HepG2 (cell line): ENCODE measurements around the gene MYADML2. TPM values are rescaled to one million over a fixed set of nuclear protein-coding genes. Genes with fewer than 3 reads are reported as not detected.

Experiments
- ATAC-seq: fragments of 200-7000 bp; cut with Tn5 transposase; 3 replicates; pipeline ENCODE4 v1.9.1; 2020; ENCODE audit warnings: mild to moderate bottlenecking, moderate library complexity
- BruUV-seq: library from RNA; stranded (reverse); fragments of 400-500 nt; replicated peaks from 2 replicates; lab custom pipeline; 2021; lab: Mats Ljungman, UMichigan
- CTCF ChIA-PET: fragments of 300-600 bp; formaldehyde crosslinking; extraction: SDS; loops from one replicate; lab custom pipeline; 2021; ENCODE audit warnings: low total read pairs, inconsistent platforms, low intra/inter-chr PET ratio; lab: Yijun Ruan, JAX
- POLR2A ChIA-PET: fragments of 350-600 bp; sonication (Branson Sonifier 250); formaldehyde crosslinking; loops from one replicate; lab custom pipeline; 2020; ENCODE audit warnings: antibody characterized with exemption, inconsistent platforms; lab: Yijun Ruan, JAX
- DNase-seq: peaks from one replicate; pipeline ENCODE4 v3.0.0-alpha.2; 2015; ENCODE audit warnings: low spot score
- FAIRE-seq: peaks from 3 replicates; lab custom pipeline; 2011; peaks lifted over from hg19 to GRCh38; lab: Jason Lieb, UNC
- H2AFZ ChIP-seq: one replicate; pipeline ENCODE4 v1.6.1; 2011; ENCODE audit warnings: low read length, inconsistent platforms
- H3K27ac ChIP-seq: fragments of 300-600 bp; 3 replicates; pipeline ENCODE4 v1.8.0; 2011; ENCODE audit warnings: mixed run types, mild to moderate bottlenecking, mixed read lengths, low read length, inconsistent platforms; ENCODE audit not compliant: insufficient read depth; ENCODE audit errors: extremely low read length
- H3K27me3 ChIP-seq, 2 experiments: fragments of 200-600 bp in 1 of 2; 2 replicates in 1 of 2; 3 replicates in 1 of 2; pipeline versions ENCODE4 v1.6.0 to v1.8.0; 2011; ENCODE audit warnings: low read length in 2 of 2, mild to moderate bottlenecking in 2 of 2, moderate library complexity in 2 of 2, inconsistent platforms in 1 of 2; ENCODE audit not compliant: insufficient read depth in 2 of 2, control insufficient read depth in 1 of 2
- H3K36me3 ChIP-seq, 2 experiments: fragments of 200-600 bp in 1 of 2; replicated peaks in 1 of 2; 2 replicates in 1 of 2; 3 replicates in 1 of 2; pipeline versions ENCODE4 v1.5.1 to v1.8.0; 2011; ENCODE audit warnings: low read length in 2 of 2, inconsistent platforms in 1 of 2; ENCODE audit not compliant: insufficient read depth in 2 of 2, control insufficient read depth in 1 of 2
- H3K4me1 ChIP-seq: 2 replicates; pipeline ENCODE4 v1.5.1; 2012; ENCODE audit warnings: low read length, inconsistent platforms; ENCODE audit not compliant: insufficient read depth
- H3K4me2 ChIP-seq: 2 replicates; pipeline ENCODE4 v1.6.0; 2011; ENCODE audit warnings: low read depth, low read length, inconsistent platforms
- H3K4me3 ChIP-seq, 3 experiments: fragments of 200-600 bp in 1 of 3; sonication (generic), shearing (Covaris generic) in 1 of 3; replicated peaks in 1 of 3; 2 replicates each; pipeline ENCODE4 v1.5.1; 2011 to 2016; ENCODE audit warnings: low read length in 3 of 3, inconsistent platforms in 2 of 3, low read depth in 2 of 3, mild to moderate bottlenecking in 2 of 3, control low read depth in 1 of 3, mixed read lengths in 1 of 3; ENCODE audit not compliant: insufficient read depth in 1 of 3
- H3K79me2 ChIP-seq: one replicate; pipeline ENCODE4 v1.6.1; 2011; ENCODE audit warnings: low read length, inconsistent platforms; ENCODE audit not compliant: insufficient read depth
- H3K9ac ChIP-seq: 2 replicates; pipeline ENCODE4 v1.6.0; 2011; ENCODE audit warnings: mild to moderate bottlenecking, low read depth, low read length, inconsistent platforms; ENCODE audit not compliant: insufficient read depth
- H3K9me3 ChIP-seq: 2 replicates; pipeline ENCODE4 v1.5.1; 2012; ENCODE audit warnings: mild to moderate bottlenecking, low read length
- H4K20me1 ChIP-seq: 2 replicates; pipeline ENCODE4 v1.6.0; 2011; ENCODE audit warnings: inconsistent platforms, mild to moderate bottlenecking, low read length, moderate library complexity; ENCODE audit not compliant: insufficient read depth
- DDIT3 ChIP-seq: sonication (generic); formaldehyde crosslinking; IDR thresholded peaks from 2 replicates; pipeline ENCODE4 v1.4.0; 2020; ENCODE audit warnings: mild to moderate bottlenecking, missing genetic modification reagents
- HNF1A ChIP-seq, 2 experiments: sonication (generic) in 1 of 2; formaldehyde crosslinking in 1 of 2; IDR thresholded peaks; 2 replicates each; pipeline versions ENCODE4 v1.4.0 to v1.6.1; 2016 to 2020; ENCODE audit warnings: borderline replicate concordance in 1 of 2, low read depth in 1 of 2, mild to moderate bottlenecking in 1 of 2, missing genetic modification reagents in 1 of 2
- HNRNPL ChIP-seq: fragments of 200-400 bp; formaldehyde crosslinking; IDR thresholded peaks from 2 replicates; pipeline ENCODE4 v1.6.1; 2017; ENCODE audit warnings: mild to moderate bottlenecking, low read depth, low read length
- RBFOX2 ChIP-seq: fragments of 200-400 bp; formaldehyde crosslinking; IDR thresholded peaks from 2 replicates; pipeline ENCODE4 v1.6.1; 2017; ENCODE audit warnings: low read depth, mild to moderate bottlenecking, low read length
- RFX1 ChIP-seq: fragments of 450-650 bp; IDR thresholded peaks from 2 replicates; pipeline ENCODE4 v1.6.1; 2017
- ZNF225 ChIP-seq: sonication (generic); formaldehyde crosslinking; IDR thresholded peaks from 2 replicates; pipeline ENCODE4 v1.4.0; 2020; ENCODE audit warnings: mild to moderate bottlenecking, missing genetic modification reagents
- ZNF687 ChIP-seq: sonication (generic); formaldehyde crosslinking; IDR thresholded peaks from 2 replicates; pipeline ENCODE4 v1.5.1; 2020; ENCODE audit warnings: mild to moderate bottlenecking, missing genetic modification reagents, moderate library complexity
- WGBS: methylation state at CpG from one replicate; pipeline ENCODE4 v1.1.6; 2017; ENCODE audit warnings: low lambda C conversion rate; 5-methylcytosine and 5-hydroxymethylcytosine counted together
- in situ Hi-C: cut with HindIII; loops from 2 replicates; pipeline ENCODE4 v1.10.0; 2017; ENCODE audit warnings: low pct_unique_long_range_greater_than_20kb; ENCODE audit not compliant: extremely low pct_ligation_motif_present
- intact Hi-C: fragments of 100-400 bp; cut with micrococcal nuclease; formaldehyde crosslinking; loops from one replicate; pipeline ENCODE4 v1.10.0; 2022; ENCODE audit not compliant: unreplicated experiment
- polyA plus RNA-seq, 8 experiments: library from polyadenylated mRNA; depleted of rRNA in 3 of 8; stranded (reverse) in 7 of 8; unstranded in 1 of 8; fragments of >200 nt; fragmentation: Illumina TruSeq in 4 of 8; extraction: Trizol in 4 of 8; gene quantifications; 2 replicates each; pipeline versions ENCODE4 v1.2.1 to v1.2.3, GENCODE V29; 2011 to 2016; ENCODE audit warnings: low read depth in 4 of 8, missing spikeins in 1 of 8, mixed read lengths in 1 of 8; ENCODE audit not compliant: insufficient read depth in 1 of 8
- total RNA-seq, 5 experiments: library from RNA; depleted of rRNA; stranded (reverse); fragments of >200 nt; fragmentation: Illumina TruSeq; extraction: Trizol; gene quantifications; 2 replicates each; pipeline ENCODE4 v1.2.3, GENCODE V29; 2016; ENCODE audit warnings: low read depth in 1 of 5

The MYADML2 gene
- total and polyA plus RNA-seq, 2 of the 13 experiments (the other 11 are each of a cell fraction or from before 2014, with no cell fraction given), result not detected

GRCh38 chr17:81934098-81934757 lies 12.8 kb downstream of the MYADML2 start:
- in situ Hi-C loops, result no loop called here
- Histone ChIP-seq H3K9me3 (no peaks in the 10 kb centered on the region), H3K9ac (no peak overlapping the region), H3K27ac (no peak overlapping the region), H3K27me3 (peaks cover 2 to 12% of the 10 kb centered on the region in 2 experiments; a peak in 3 of 5 replicates), H3K36me3 (peaks cover 11 to 28% of the 10 kb centered on the region in 2 experiments), H4K20me1 (peaks cover 5% of the 10 kb centered on the region; the same call in 1 of the 2 replicates), H3K4me1 (peaks cover 58% of the 10 kb centered on the region), H3K4me3 (no peak overlapping the region)
- no peak for DNase-seq
- no peak for FAIRE-seq
- no peak for ATAC-seq
- intact Hi-C loops, result no loop called here
- WGBS, result 96% methylated on average over 16 of the region's 23 CpGs
- TF ChIP-seq DDIT3 (CRISPR knock-in tag) (no peak), RFX1 (no peak), ZNF687 (CRISPR knock-in tag) (0 out of 2 replicates have a peak, but pooled peaks have one; percentile 8), HNRNPL (peak; percentile 60; the same call in 1 of the 2 replicates), RBFOX2 (peak; percentile 78), ZNF225 (CRISPR knock-in tag) (peak; percentile 35; the same call in 1 of the 2 replicates), HNF1A (IDR thresholded peaks at IDR 0.05; ENCODE audit: low read depth) (no peak), HNF1A (CRISPR knock-in tag; IDR thresholded peaks at IDR 0.05; ENCODE audit: borderline replicate concordance) (0 out of 2 replicates have a peak, but pooled peaks have one; percentile 31)
- TF ChIP-seq, all 625 proteins: peak for 5
- H3K4me2 ChIP-seq, result no peak overlapping the region
- no peak overlapping the region for H2AFZ ChIP-seq
- peaks cover 19% of the 10 kb centered on the region for H3K79me2 ChIP-seq
- ChIA-PET CTCF (no interaction called here), POLR2A (interaction anchor here (0.7 to 2.0 kb wide), 5 partner anchors 17 to 89 kb away, joined by 3 to 7 read pairs (median 5); partner anchors contain the start of genes CENPX and LRRC45)
- no TSS peak for BruUV-seq
